Smooth muscle cell (in vitro differentiated cells): Measurements from ENCODE around the gene TMEM53. TPM values are rescaled to one million over a fixed set of nuclear protein-coding genes. Genes with fewer than 3 reads are reported as not detected.

Experiments used
- DNase-seq: peaks from one replicate; lab custom pipeline; 2025; ENCODE audit not compliant: unreplicated experiment; lab: John Stamatoyannopoulos, UW
- H2AFZ ChIP-seq: fragments of 200-600 bp; sonication (generic); 2 replicates; pipeline ENCODE4 v1.6.0; 2016; ENCODE audit warnings: antibody characterized with exemption, low read depth, mild to moderate bottlenecking
- H3F3A ChIP-seq: fragments of 200-600 bp; sonication (generic); 2 replicates; pipeline ENCODE4 v1.6.0; 2017; ENCODE audit warnings: antibody characterized with exemption, low read depth
- H3K27ac ChIP-seq: fragments of 200-600 bp; sonication (generic); 2 replicates; pipeline ENCODE4 v1.5.1; 2016; ENCODE audit warnings: low read depth, mild to moderate bottlenecking
- H3K27me3 ChIP-seq: fragments of 200-600 bp; sonication (generic); 2 replicates; pipeline ENCODE4 v1.6.1; 2016; ENCODE audit warnings: low read depth, mild to moderate bottlenecking
- H3K36me3 ChIP-seq: fragments of 200-600 bp; sonication (generic); 2 replicates; pipeline ENCODE4 v1.5.1; 2016; ENCODE audit warnings: low read depth
- H3K4me1 ChIP-seq: fragments of 200-600 bp; sonication (generic); 2 replicates; pipeline ENCODE4 v1.5.1; 2016; ENCODE audit warnings: low read depth
- H3K4me2 ChIP-seq: fragments of 200-600 bp; sonication (generic); 2 replicates; pipeline ENCODE4 v1.6.0; 2016; ENCODE audit warnings: mild to moderate bottlenecking
- H3K4me3 ChIP-seq: fragments of 200-600 bp; sonication (generic); 2 replicates; pipeline ENCODE4 v1.5.1; 2016; ENCODE audit warnings: mild to moderate bottlenecking
- H3K79me2 ChIP-seq: fragments of 200-600 bp; sonication (generic); 2 replicates; pipeline ENCODE4 v1.6.0; 2016; ENCODE audit warnings: low read depth, mild to moderate bottlenecking
- H3K9ac ChIP-seq: fragments of 200-600 bp; sonication (generic); 2 replicates; pipeline ENCODE4 v1.6.0; 2016; ENCODE audit warnings: low read depth
- H3K9me3 ChIP-seq: fragments of 200-600 bp; sonication (generic); replicated peaks from 2 replicates; pipeline ENCODE4 v1.5.1; 2016; ENCODE audit warnings: low read depth
- H4K20me1 ChIP-seq: fragments of 200-600 bp; sonication (generic); 2 replicates; pipeline ENCODE4 v1.6.0; 2016; ENCODE audit warnings: low read depth
- CTCF ChIP-seq: fragments of 200-600 bp; sonication (generic); IDR thresholded peaks from 2 replicates; pipeline ENCODE4 v1.5.1; 2017; ENCODE audit warnings: borderline replicate concordance, mild to moderate bottlenecking, antibody characterized with exemption; ENCODE audit not compliant: insufficient read depth, poor library complexity, severe bottlenecking
- WGBS: methylation state at CpG from one replicate; pipeline ENCODE4 v1.1.7; 2016; ENCODE audit warnings: low lambda C conversion rate; 5-methylcytosine and 5-hydroxymethylcytosine counted together
- polyA plus RNA-seq: library from polyadenylated mRNA; unstranded; fragments of >200 nt; fragmentation: Nextera tagmentation; extraction: Ambion mirVana; gene quantifications from 2 replicates; pipeline ENCODE4 v1.2.1, GENCODE V29; 2016
- total RNA-seq: library from RNA; depleted of rRNA; stranded (reverse); fragments of >200 nt; gene quantifications from 2 replicates; pipeline ENCODE4 v1.2.3, GENCODE V29; 2014

Gene TMEM53
- total RNA-seq = 8.1 and 8.6 TPM in 2 replicates
- polyA plus RNA-seq = 13.0 and 15.5 TPM in 2 replicates

GRCh38 chr1:44674113-44675000 lies at the start of gene TMEM53, which contains the start of gene ARMH1:
TSS of gene TMEM53 (minus strand) at chr1:44674481. CDS start at chr1:44674391, 90 bp downstream.
TSS of gene ARMH1 (plus strand) at chr1:44674714. CDS start at chr1:44689698, 14,984 bp downstream.
- Histone ChIP-seq H3K4me3 (peak within 1 kb of the TSS; percentile 60), H3K27ac (peak within 1 kb of the TSS; percentile 88), H3K9ac (peak within 1 kb of the TSS; percentile 72), H3K27me3 (no peaks in the 10 kb centered on the region), H3K79me2 (no peaks in the 10 kb centered on the region), H3K4me2 (peak within 1 kb of the TSS; percentile 89), H3K36me3 (no peaks in the 10 kb centered on the region), H4K20me1 (no peaks in the 10 kb centered on the region), H2AFZ (peak within 1 kb of the TSS; percentile 92), H3F3A (peaks cover 9% of the 10 kb centered on the region), H3K4me1 (no peaks in the 10 kb centered on the region), H3K9me3 (no peaks in the 10 kb centered on the region)
- no peak for TF ChIP-seq CTCF
- DNase-seq = peak; percentile 99
- 3% methylated on average over 46 of the region's 56 CpGs for WGBS

GRCh38 chr1:44723496-44724295 lies 49.4 kb upstream of the TMEM53 start:
- no peak overlapping the region for H3K27ac ChIP-seq
- no peak overlapping the region for H3K9ac ChIP-seq
- no peak for TF ChIP-seq CTCF
- no peaks in the 10 kb centered on the region for H3K36me3 ChIP-seq
- H3K4me2 ChIP-seq = no peak overlapping the region
- no peak for DNase-seq
- H3K27me3 ChIP-seq = no peaks in the 10 kb centered on the region
- no peaks in the 10 kb centered on the region for H4K20me1 ChIP-seq
- H2AFZ ChIP-seq = no peak overlapping the region
- H3K4me1 ChIP-seq = no peaks in the 10 kb centered on the region
- H3K4me3 ChIP-seq = no peak overlapping the region
- H3K79me2 ChIP-seq = no peaks in the 10 kb centered on the region
- 97% methylated on average over 28 of the region's 28 CpGs for WGBS
- H3K9me3 ChIP-seq = no peaks in the 10 kb centered on the region
- H3F3A ChIP-seq = no peaks in the 10 kb centered on the region

- Histone ChIP-seq H3K27me3 (no peaks in the 10 kb centered on the region), H3K4me3 (no peak overlapping the region), H3K9ac (no peak overlapping the region), H2AFZ (no peak overlapping the region), H3F3A (no peaks in the 10 kb centered on the region), H3K36me3 (no peaks in the 10 kb centered on the region), H3K4me2 (no peak overlapping the region), H3K27ac (no peak overlapping the region), H3K79me2 (no peaks in the 10 kb centered on the region), H3K4me1 (no peaks in the 10 kb centered on the region), H4K20me1 (no peaks in the 10 kb centered on the region), H3K9me3 (no peaks in the 10 kb centered on the region)
- WGBS = 95% methylated on average over 9 of the region's 9 CpGs
- TF ChIP-seq CTCF = no peak
- no peak for DNase-seq
These were observed 48.8 kb upstream of the TMEM53 start for GRCh38 chr1:44723064-44723463.
